Measurements from ENCODE around the gene CALD1. TPM values are rescaled to one million over a fixed set of nuclear protein-coding genes. Genes with fewer than 3 reads are reported as not detected.

The CALD1 gene
- total RNA-seq, 2 donors from 2014 or later, result 57.0 to 72.6 TPM

DNA sequence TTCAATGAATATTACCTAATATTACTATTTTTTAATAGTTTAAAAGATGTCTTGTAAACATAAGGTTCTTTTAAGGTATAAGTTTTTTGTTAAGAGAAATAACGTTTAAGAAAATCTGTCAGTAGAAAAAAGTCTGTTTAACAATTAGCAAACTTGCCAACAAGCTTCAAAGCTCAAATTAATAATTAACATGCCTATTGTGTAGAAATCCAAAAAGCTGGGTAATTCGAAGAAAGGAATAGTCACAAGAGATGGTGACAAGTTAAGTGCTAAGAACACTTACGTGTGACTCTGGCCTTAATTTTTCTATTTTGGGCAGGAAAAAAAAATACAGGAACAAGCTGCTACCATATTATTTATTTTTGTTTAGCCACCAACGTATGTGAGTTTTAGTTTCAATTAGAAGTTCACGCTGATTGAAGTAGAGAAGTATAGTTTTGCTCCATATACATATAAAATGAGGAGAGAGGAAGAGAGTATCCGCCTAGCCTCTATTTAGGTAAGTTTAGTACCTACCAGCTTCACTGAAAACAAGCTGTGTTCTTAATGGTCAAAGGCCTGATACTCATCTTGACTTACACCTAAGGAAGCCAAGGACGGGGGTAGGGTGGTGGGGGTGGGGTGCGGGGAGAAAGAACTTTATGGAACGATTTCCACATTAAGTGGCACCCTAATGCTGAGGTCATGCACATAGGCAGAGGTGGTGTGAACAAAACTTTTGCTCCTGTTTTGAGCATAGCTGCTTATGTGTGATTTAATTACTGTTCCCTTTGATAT, 163.4 kb downstream of the CALD1 start:
- 18 to 21% methylated on average over 9 of the region's 9 CpGs for WGBS, 2 donors
- intact Hi-C loops (cut with DNase I), result no loop called here
- H3K4me3 ChIP-seq, result no peak overlapping the region
- no peaks in the 10 kb centered on the region for H3K27me3 ChIP-seq
- H3K27ac ChIP-seq, result peak overlapping the region in 3 of 4 donors; percentile 19 to 57 (median 56)
- ATAC-seq (peak; percentile 52), DNase-seq (no peak)
- TF ChIP-seq POLR2A (IDR thresholded peaks at IDR 0.05), result no peak
- TF ChIP-seq, protein P1, sequence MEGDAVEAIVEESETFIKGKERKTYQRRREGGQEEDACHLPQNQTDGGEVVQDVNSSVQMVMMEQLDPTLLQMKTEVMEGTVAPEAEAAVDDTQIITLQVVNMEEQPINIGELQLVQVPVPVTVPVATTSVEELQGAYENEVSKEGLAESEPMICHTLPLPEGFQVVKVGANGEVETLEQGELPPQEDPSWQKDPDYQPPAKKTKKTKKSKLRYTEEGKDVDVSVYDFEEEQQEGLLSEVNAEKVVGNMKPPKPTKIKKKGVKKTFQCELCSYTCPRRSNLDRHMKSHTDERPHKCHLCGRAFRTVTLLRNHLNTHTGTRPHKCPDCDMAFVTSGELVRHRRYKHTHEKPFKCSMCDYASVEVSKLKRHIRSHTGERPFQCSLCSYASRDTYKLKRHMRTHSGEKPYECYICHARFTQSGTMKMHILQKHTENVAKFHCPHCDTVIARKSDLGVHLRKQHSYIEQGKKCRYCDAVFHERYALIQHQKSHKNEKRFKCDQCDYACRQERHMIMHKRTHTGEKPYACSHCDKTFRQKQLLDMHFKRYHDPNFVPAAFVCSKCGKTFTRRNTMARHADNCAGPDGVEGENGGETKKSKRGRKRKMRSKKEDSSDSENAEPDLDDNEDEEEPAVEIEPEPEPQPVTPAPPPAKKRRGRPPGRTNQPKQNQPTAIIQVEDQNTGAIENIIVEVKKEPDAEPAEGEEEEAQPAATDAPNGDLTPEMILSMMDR (IDR thresholded peaks at IDR 0.05), result no peak
- H3K9me3 ChIP-seq, result no peaks in the 10 kb centered on the region
- H3K4me1 ChIP-seq, result peaks cover 19% of the 10 kb centered on the region
- no peaks in the 10 kb centered on the region for H3K36me3 ChIP-seq (replicated peaks in 1 of 2; ENCODE audit: insufficient read depth in 1 of 2, low read depth in 2 of 2)

DNA sequence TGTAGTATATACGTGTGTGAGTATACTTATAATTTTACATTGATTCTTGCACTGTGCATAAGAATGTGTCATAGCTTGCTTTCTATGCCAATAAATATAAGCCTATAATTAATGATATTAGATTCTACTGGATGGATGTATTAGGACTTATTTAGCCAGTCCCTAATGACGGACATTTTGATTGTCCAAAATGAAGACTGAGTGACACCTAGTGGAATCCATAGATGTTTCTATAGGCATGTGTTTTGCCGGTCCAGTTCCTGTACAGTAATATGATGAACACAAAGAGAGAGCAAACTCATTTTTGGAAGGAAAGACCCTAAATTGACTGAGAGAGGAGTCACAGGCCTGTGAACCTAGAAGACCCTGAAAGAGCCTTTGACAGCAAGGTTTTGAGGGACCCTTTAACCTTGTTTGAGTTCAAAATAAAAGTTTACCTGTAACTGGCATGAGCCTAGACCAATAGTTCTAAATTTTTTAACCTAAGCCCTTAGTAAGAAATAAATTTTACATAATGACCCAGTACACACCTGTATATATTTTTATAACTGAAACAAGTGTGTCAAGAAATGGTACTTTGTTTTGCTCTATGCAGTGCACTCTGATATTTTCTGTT, 164.5 kb downstream of the CALD1 start:
- DNase-seq, result no peak
- H3K4me1 ChIP-seq, result peaks cover 19% of the 10 kb centered on the region
- no peaks in the 10 kb centered on the region for H3K27me3 ChIP-seq
- H3K36me3 ChIP-seq (replicated peaks in 1 of 2; ENCODE audit: insufficient read depth in 1 of 2, low read depth in 2 of 2), result no peaks in the 10 kb centered on the region
- WGBS, 2 donors, result 22 to 29% methylated on average over 3 of the region's 3 CpGs
- TF ChIP-seq POLR2A (IDR thresholded peaks at IDR 0.05), result no peak
- TF ChIP-seq, protein P1 (IDR thresholded peaks at IDR 0.05), result peak in 5 of 7 experiments; percentile 7 to 53 (median 41)
- intact Hi-C loops (cut with DNase I), result no loop called here
- no peaks in the 10 kb centered on the region for H3K9me3 ChIP-seq
- ATAC-seq, result peak; percentile 50
- H3K27ac ChIP-seq, result no peak overlapping the region
- no peak overlapping the region for H3K4me3 ChIP-seq

DNA sequence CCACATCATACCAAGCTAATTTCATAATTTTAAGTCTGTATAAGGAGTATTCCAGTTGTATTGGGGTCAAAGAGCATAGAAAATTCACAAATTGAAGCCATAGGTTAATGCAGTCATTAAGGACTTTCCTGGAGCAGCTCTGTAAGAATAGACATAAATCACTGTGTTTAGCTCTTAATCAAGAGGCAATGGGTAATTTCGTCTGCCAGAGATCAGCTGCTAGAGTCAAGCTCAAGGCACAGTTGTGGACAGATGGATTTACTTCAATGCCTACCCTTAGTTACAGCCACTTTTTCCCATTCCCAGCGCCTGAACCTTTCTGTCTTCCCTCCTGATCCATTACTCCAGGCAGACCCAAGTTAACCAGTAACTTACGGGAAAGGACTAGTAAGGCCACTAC, 166.3 kb downstream of the CALD1 start:
- Histone ChIP-seq H3K36me3 (replicated peaks in 1 of 2; ENCODE audit: insufficient read depth in 1 of 2, low read depth in 2 of 2) (no peaks in the 10 kb centered on the region), H3K9me3 (no peaks in the 10 kb centered on the region), H3K4me1 (peaks cover 19% of the 10 kb centered on the region), H3K4me3 (no peak overlapping the region), H3K27me3 (no peaks in the 10 kb centered on the region), H3K27ac (no peak overlapping the region)
- ATAC-seq, result no peak
- WGBS, 2 donors, result 50 to 58% methylated on average over 3 of the region's 3 CpGs
- intact Hi-C loops (cut with DNase I), result no loop called here
- no peak for DNase-seq
- TF ChIP-seq POLR2A (IDR thresholded peaks at IDR 0.05), result no peak
- TF ChIP-seq, protein P1 (IDR thresholded peaks at IDR 0.05), result no peak

DNA sequence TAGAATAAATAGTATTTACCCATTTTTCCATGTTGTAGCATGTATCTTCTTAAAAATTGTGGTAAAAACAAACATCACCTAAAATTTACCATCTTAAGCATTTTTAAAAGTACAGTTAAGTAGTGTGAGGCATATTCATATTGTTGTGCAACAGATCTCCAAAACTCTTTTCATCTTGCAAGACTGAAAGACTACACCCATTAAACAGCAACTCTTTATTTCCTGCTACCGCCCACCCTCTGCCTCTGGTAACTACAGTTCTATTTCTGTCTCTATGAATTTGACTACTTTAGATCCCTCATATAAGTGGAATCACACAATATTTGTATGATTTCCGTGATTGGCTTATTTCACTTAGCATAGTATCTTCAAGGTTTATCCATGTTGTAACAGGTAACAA, 166.8 kb downstream of the CALD1 start:
- no peak for DNase-seq
- Histone ChIP-seq H3K27me3 (no peaks in the 10 kb centered on the region), H3K36me3 (replicated peaks in 1 of 2; ENCODE audit: insufficient read depth in 1 of 2, low read depth in 2 of 2) (no peaks in the 10 kb centered on the region), H3K4me1 (peaks cover 16% of the 10 kb centered on the region), H3K27ac (no peak overlapping the region), H3K4me3 (no peak overlapping the region), H3K9me3 (no peaks in the 10 kb centered on the region)
- TF ChIP-seq, protein P1 (IDR thresholded peaks at IDR 0.05), result no peak
- no peak for ATAC-seq
- intact Hi-C loops (cut with DNase I), result no loop called here
- WGBS, 2 donors, result 78% methylated on average over 2 of the region's 2 CpGs

Measured in body of pancreas (tissue), 4 donors.